Large intestine (tissue), 3 donors: Measurements from ENCODE around the gene FAM50A. TPM values are rescaled to one million over a fixed set of nuclear protein-coding genes. Genes with fewer than 3 reads are reported as not detected.

Experiments
- DNase-seq, 2 donors: peaks; one replicate each; pipeline versions ENCODE4 v3.0.0 to v3.0.0-alpha.2; 2013
- H3K27ac ChIP-seq: one replicate; pipeline ENCODE4 v1.5.1; 2013; ENCODE audit warnings: low read length
- H3K27me3 ChIP-seq: 2 replicates; pipeline ENCODE4 v1.6.1; 2013; ENCODE audit warnings: low read length; ENCODE audit not compliant: control insufficient read depth, insufficient read depth
- H3K36me3 ChIP-seq: 2 replicates; pipeline ENCODE4 v1.6.1; 2013; ENCODE audit warnings: low read length; ENCODE audit not compliant: control insufficient read depth, insufficient read depth
- H3K4me1 ChIP-seq: one replicate; pipeline ENCODE4 v1.6.1; 2013; ENCODE audit warnings: low read length; ENCODE audit not compliant: control insufficient read depth, insufficient read depth
- H3K4me3 ChIP-seq: one replicate; pipeline ENCODE4 v1.5.1; 2013; ENCODE audit warnings: low read length
- H3K9me3 ChIP-seq: one replicate; pipeline ENCODE4 v1.6.1; 2013; ENCODE audit warnings: mild to moderate bottlenecking, low read depth, low read length, moderate library complexity; ENCODE audit not compliant: control insufficient read depth
- WGBS: methylation state at CpG from one replicate; pipeline ENCODE4 v1.1.5; 2013; ENCODE audit warnings: low lambda C conversion rate; ENCODE audit not compliant: insufficient coverage; 5-methylcytosine and 5-hydroxymethylcytosine counted together
- polyA plus RNA-seq: library from polyadenylated mRNA; unstranded; fragments of 120-200 nt; gene quantifications from one replicate; pipeline ENCODE4 v1.2.1, GENCODE V29; 2013

Gene FAM50A
- polyA plus RNA-seq, 1 donor, result 71.3 TPM

GRCh38 chrX:154401045-154401799, 42.7 kb upstream of the FAM50A start:
- H3K27ac ChIP-seq, result peak overlapping the region; percentile 74
- H3K9me3 ChIP-seq, result no peaks in the 10 kb centered on the region
- WGBS, result no CpG with 5 or more reads among the region's 6 CpGs
- H3K4me3 ChIP-seq, result no peak overlapping the region
- H3K27me3 ChIP-seq, result no peaks in the 10 kb centered on the region
- peak in 1 of 2 donors; percentile 62 for DNase-seq
- peaks cover 31% of the 10 kb centered on the region for H3K36me3 ChIP-seq
- H3K4me1 ChIP-seq, result peaks cover 15% of the 10 kb centered on the region

GRCh38 chrX:154401918-154402621, 41.9 kb upstream of the FAM50A start:
- Histone ChIP-seq H3K4me3 (no peak overlapping the region), H3K27ac (peak overlapping the region; percentile 74), H3K27me3 (no peaks in the 10 kb centered on the region), H3K36me3 (peaks cover 31% of the 10 kb centered on the region), H3K4me1 (peaks cover 15% of the 10 kb centered on the region), H3K9me3 (no peaks in the 10 kb centered on the region)
- no CpG with 5 or more reads among the region's 6 CpGs for WGBS
- no peak for DNase-seq

DNA sequence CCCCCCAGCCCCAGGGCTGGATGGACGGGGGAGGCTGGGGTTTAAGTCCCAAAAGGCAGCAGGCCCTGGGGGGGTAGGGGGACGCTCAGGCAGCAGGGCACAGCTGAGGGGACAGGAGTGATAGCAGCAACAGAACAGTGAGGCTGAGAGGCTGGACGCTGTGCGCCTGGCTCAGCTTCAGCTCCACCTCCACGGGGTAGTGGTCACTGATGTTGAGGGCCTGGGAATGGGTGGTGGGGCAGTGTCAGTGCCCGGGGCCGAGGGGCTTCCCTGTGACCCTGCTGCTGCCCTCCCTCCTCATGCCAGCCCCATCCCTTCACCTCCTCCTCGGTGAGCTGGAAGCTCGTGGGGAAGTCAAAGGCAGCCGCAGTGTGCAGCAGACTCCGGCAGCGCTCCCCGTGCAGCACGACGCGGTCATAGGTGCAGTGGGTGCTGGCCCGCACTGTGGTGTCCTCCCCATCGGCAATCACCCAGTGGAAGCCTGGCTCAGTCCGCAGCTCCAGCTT, 41.3 kb upstream of the FAM50A start:
- Histone ChIP-seq H3K36me3 (peaks cover 31% of the 10 kb centered on the region), H3K27ac (no peak overlapping the region), H3K4me1 (peaks cover 15% of the 10 kb centered on the region), H3K9me3 (no peaks in the 10 kb centered on the region), H3K4me3 (no peak overlapping the region), H3K27me3 (no peaks in the 10 kb centered on the region)
- no peak for DNase-seq
- no CpG with 5 or more reads among the region's 19 CpGs for WGBS

GRCh38 chrX:154403192-154403591, 40.7 kb upstream of the FAM50A start:
- Histone ChIP-seq H3K27me3 (no peaks in the 10 kb centered on the region), H3K4me1 (peaks cover 15% of the 10 kb centered on the region), H3K36me3 (peaks cover 31% of the 10 kb centered on the region), H3K27ac (no peak overlapping the region), H3K4me3 (no peak overlapping the region), H3K9me3 (no peaks in the 10 kb centered on the region)
- WGBS, result no CpG with 5 or more reads among the region's 10 CpGs
- DNase-seq, result no peak

DNA sequence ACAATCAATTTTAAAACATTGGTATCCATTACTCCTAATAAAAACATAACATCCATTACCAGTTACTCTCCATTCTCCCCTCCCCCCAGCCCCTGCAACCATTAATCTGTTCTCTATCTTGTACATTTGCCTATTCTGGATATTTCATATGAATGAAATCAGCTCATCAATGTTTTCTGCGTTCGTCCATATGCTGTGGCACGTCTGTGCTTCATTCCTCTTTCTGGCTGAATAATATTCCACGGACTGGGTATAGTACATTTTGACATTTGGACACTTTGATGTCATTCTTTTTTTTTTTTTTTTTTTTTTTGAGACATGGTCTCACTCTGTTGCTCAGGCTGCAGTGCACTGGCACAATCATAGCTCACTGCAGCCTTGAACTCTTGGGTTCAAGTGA, 40.1 kb upstream of the FAM50A start:
- no peak overlapping the region for H3K27ac ChIP-seq
- WGBS, result no CpG with 5 or more reads among the region's 4 CpGs
- peaks cover 18% of the 10 kb centered on the region for H3K4me1 ChIP-seq
- no peak overlapping the region for H3K4me3 ChIP-seq
- no peaks in the 10 kb centered on the region for H3K27me3 ChIP-seq
- H3K9me3 ChIP-seq, result no peaks in the 10 kb centered on the region
- DNase-seq, result no peak
- peaks cover 31% of the 10 kb centered on the region for H3K36me3 ChIP-seq

DNA sequence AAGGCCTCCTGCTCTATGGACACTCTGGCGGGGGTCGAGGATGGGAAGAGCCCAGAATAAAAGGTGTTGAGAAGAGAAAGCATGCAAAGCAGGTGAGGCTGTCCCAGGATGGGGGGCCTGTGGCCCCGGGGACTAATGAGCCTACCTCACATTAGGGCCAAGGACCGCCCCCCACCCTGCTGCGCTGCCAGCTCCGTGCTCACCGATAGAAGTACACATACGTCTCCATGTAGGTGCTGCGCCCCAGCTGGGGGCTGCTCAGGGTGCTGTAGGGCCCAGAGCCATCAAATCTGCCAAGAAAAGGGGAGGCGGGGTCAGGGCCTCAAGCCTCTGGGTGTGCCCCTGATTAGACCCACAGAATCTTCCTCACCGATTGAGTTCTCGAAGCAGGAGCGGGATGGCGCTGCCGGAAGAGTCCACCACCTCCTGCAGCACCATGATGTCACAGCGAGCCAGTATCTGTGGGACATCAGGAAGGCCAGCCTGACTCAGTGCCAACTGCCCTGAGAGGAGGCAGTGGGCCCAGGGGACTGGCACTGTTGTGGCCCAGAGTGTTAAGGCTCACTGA, 39.2 kb upstream of the FAM50A start:
- H3K27ac ChIP-seq, result no peak overlapping the region
- DNase-seq, result no peak
- no peaks in the 10 kb centered on the region for H3K27me3 ChIP-seq
- no peaks in the 10 kb centered on the region for H3K9me3 ChIP-seq
- H3K36me3 ChIP-seq, result peaks cover 23% of the 10 kb centered on the region
- H3K4me3 ChIP-seq, result no peak overlapping the region
- no CpG with 5 or more reads among the region's 16 CpGs for WGBS
- H3K4me1 ChIP-seq, result peaks cover 21% of the 10 kb centered on the region

- Histone ChIP-seq H3K27me3 (no peaks in the 10 kb centered on the region), H3K36me3 (peaks cover 9% of the 10 kb centered on the region), H3K9me3 (no peaks in the 10 kb centered on the region), H3K27ac (peak overlapping the region; percentile 83), H3K4me3 (peak overlapping the region; percentile 40), H3K4me1 (peaks cover 13% of the 10 kb centered on the region)
- no peak for DNase-seq
- 17% methylated on average over 1 of the region's 10 CpGs for WGBS
These were observed 35.2 kb upstream of the FAM50A start for GRCh38 chrX:154408659-154409221.

- peak; percentile 80 to 88 for DNase-seq
- H3K4me3 ChIP-seq, result peak within 1 kb of the TSS; percentile 40
- no peaks in the 10 kb centered on the region for H3K27me3 ChIP-seq
- WGBS, result no CpG with 5 or more reads among the region's 26 CpGs
- H3K27ac ChIP-seq, result peak within 1 kb of the TSS; percentile 83
- peaks cover 11% of the 10 kb centered on the region for H3K36me3 ChIP-seq
- H3K9me3 ChIP-seq, result no peaks in the 10 kb centered on the region
- peaks cover 13% of the 10 kb centered on the region for H3K4me1 ChIP-seq
These were observed 34.6 kb upstream of the FAM50A start, which contains the start of gene DNASE1L1 for GRCh38 chrX:154409222-154409871. TSS of gene DNASE1L1 (minus strand) at chrX:154409254. CDS start at chrX:154405568, 3,686 bp downstream.

- peaks cover 7% of the 10 kb centered on the region for H3K36me3 ChIP-seq
- WGBS, result no CpG with 5 or more reads among the region's 29 CpGs
- H3K9me3 ChIP-seq, result no peaks in the 10 kb centered on the region
- DNase-seq, result peak in 1 of 2 donors; percentile 75
- H3K27ac ChIP-seq, result peak overlapping the region; percentile 90
- peak overlapping the region; percentile 75 for H3K4me3 ChIP-seq
- no peaks in the 10 kb centered on the region for H3K27me3 ChIP-seq
- peaks cover 13% of the 10 kb centered on the region for H3K4me1 ChIP-seq
These were observed 32.0 kb upstream of the FAM50A start for GRCh38 chrX:154411981-154412340.

DNA sequence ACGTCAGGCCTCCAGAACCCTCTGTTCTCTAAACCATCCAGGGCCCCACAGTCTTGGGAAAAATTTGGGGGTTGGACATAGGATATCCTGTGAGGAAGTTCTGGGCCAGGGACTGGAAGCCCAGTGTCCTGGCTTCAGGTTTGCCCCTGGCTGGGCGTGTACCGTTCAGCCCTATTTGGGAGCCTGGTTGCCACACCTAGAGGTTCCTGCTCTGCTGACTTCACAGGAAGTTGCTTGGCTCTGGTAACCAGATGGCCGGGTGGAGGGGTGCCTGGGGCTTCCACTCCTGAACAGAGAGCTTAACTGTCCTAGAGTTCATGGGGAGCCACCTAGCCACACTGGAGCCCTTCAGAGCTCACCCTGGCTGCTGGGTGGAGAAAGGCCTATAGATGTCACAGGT, 31.5 kb upstream of the FAM50A start:
- H3K4me3 ChIP-seq, result peak overlapping the region; percentile 75
- peaks cover 13% of the 10 kb centered on the region for H3K4me1 ChIP-seq
- H3K9me3 ChIP-seq, result no peaks in the 10 kb centered on the region
- peaks cover 7% of the 10 kb centered on the region for H3K36me3 ChIP-seq
- peak overlapping the region; percentile 90 for H3K27ac ChIP-seq
- no CpG with 5 or more reads among the region's 4 CpGs for WGBS
- peak in 1 of 2 donors; percentile 8 for DNase-seq
- H3K27me3 ChIP-seq, result no peaks in the 10 kb centered on the region
